HEK293T (cell line): ENCODE data around the gene GPR149.

ENCODE experiments used
- CTCF ChIA-PET: fragments of 350-600 bp; formaldehyde crosslinking; extraction: SDS; loops from one replicate; lab custom pipeline; 2021; ENCODE audit warnings: antibody characterized with exemption, inconsistent platforms; lab: Yijun Ruan, JAX
- POLR2A ChIA-PET: fragments of 350-600 bp; formaldehyde crosslinking; extraction: SDS; loops from one replicate; lab custom pipeline; 2020; ENCODE audit warnings: antibody characterized with exemption, inconsistent platforms; lab: Yijun Ruan, JAX
- DNase-seq: peaks from one replicate; pipeline ENCODE4 v3.0.0; 2012; ENCODE audit warnings: mixed read lengths; ENCODE audit errors: extremely low spot score
- ARNT ChIP-seq: fragments of 450-650 bp; IDR thresholded peaks from 2 replicates; pipeline ENCODE4 v1.6.1; 2017; ENCODE audit warnings: mild to moderate bottlenecking
- BHLHE40 ChIP-seq: fragments of 450-650 bp; IDR thresholded peaks from 2 replicates; pipeline ENCODE4 v1.6.1; 2016; ENCODE audit warnings: mild to moderate bottlenecking, moderate library complexity, borderline replicate concordance
- CTBP1 ChIP-seq: fragments of 450-650 bp; IDR thresholded peaks from 2 replicates; pipeline ENCODE4 v1.6.1; 2016; ENCODE audit warnings: borderline replicate concordance
- ELF4 ChIP-seq: fragments of 450-650 bp; IDR thresholded peaks from 2 replicates; pipeline ENCODE4 v1.6.1; 2017; ENCODE audit warnings: antibody characterized with exemption
- FOXA1 ChIP-seq: fragments of 450-650 bp; IDR thresholded peaks from 2 replicates; pipeline ENCODE4 v1.6.1; 2016; ENCODE audit warnings: mild to moderate bottlenecking
- FOXK2 ChIP-seq: fragments of 450-650 bp; IDR thresholded peaks from 2 replicates; pipeline ENCODE4 v1.6.1; 2016; ENCODE audit warnings: mild to moderate bottlenecking
- FOXM1 ChIP-seq: fragments of 450-650 bp; IDR thresholded peaks from 2 replicates; pipeline ENCODE4 v1.6.1; 2017; ENCODE audit warnings: mild to moderate bottlenecking, borderline replicate concordance
- HDGF ChIP-seq: fragments of 450-650 bp; IDR thresholded peaks from 2 replicates; pipeline ENCODE4 v1.6.1; 2017; ENCODE audit warnings: antibody characterized with exemption, borderline replicate concordance
- L3MBTL2 ChIP-seq: fragments of 450-650 bp; conservative IDR thresholded peaks from 2 replicates; pipeline ENCODE4 v1.6.1; 2016; ENCODE audit warnings: mild to moderate bottlenecking
- LEF1 ChIP-seq: fragments of 450-650 bp; IDR thresholded peaks from 2 replicates; pipeline ENCODE4 v1.6.1; 2017; ENCODE audit warnings: mild to moderate bottlenecking, borderline replicate concordance
- NFRKB ChIP-seq: fragments of 450-650 bp; IDR thresholded peaks from 2 replicates; pipeline ENCODE4 v1.6.1; 2016; ENCODE audit warnings: mild to moderate bottlenecking, moderate library complexity
- SP1 ChIP-seq: fragments of 450-650 bp; IDR thresholded peaks from 2 replicates; pipeline ENCODE4 v1.6.1; 2017
- SUZ12 ChIP-seq: fragments of 450-650 bp; IDR thresholded peaks from 2 replicates; pipeline ENCODE4 v1.6.1; 2016; ENCODE audit warnings: mild to moderate bottlenecking
- TARDBP ChIP-seq: fragments of 450-650 bp; IDR thresholded peaks from 2 replicates; pipeline ENCODE4 v1.6.1; 2016
- ZNF384 ChIP-seq: fragments of 450-650 bp; IDR thresholded peaks from 2 replicates; pipeline ENCODE4 v1.6.1; 2016
- TF ChIP-seq, protein P1 (sequence below): fragments of 450-650 bp; IDR thresholded peaks from 2 replicates; pipeline ENCODE4 v1.6.1; 2016

GPR149 gene

DNA sequence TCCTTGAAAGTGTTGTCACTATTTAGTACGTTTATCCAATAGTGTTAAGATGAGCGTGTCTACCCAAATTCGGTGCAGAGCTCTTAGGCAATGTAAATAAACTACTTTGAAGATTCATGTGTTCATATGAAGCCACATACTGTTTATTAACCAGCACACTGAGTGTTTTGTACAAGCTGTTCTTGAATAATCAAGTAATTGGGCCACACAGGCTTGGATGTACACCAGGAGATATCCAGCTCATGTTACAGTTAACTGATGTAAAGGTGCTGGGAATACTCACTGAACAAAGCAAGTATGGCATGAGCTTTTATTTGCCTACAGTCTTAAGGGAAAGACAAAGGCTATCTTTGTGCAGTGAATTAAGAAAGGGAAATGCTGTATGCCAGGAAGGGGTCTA is 105.1 kb downstream of the GPR149 start:
- ChIA-PET POLR2A (interaction anchor here (1.0 kb wide), 1 partner anchor 11 kb away, joined by 3 read pairs; no protein-coding TSS in a partner anchor), CTCF (no interaction called here)
- DNase-seq = no peak
- TF ChIP-seq SP1 (no peak), BHLHE40 (no peak), ELF4 (no peak), HDGF (no peak), FOXM1 (no peak), SUZ12 (no peak), FOXK2 (no peak), TARDBP (no peak), FOXA1 (no peak), L3MBTL2 (no peak), LEF1 (no peak), ZNF384 (no peak), ARNT (no peak), NFRKB (no peak)
- TF ChIP-seq, protein P1, sequence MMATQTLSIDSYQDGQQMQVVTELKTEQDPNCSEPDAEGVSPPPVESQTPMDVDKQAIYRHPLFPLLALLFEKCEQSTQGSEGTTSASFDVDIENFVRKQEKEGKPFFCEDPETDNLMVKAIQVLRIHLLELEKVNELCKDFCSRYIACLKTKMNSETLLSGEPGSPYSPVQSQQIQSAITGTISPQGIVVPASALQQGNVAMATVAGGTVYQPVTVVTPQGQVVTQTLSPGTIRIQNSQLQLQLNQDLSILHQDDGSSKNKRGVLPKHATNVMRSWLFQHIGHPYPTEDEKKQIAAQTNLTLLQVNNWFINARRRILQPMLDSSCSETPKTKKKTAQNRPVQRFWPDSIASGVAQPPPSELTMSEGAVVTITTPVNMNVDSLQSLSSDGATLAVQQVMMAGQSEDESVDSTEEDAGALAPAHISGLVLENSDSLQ = no peak

DNA sequence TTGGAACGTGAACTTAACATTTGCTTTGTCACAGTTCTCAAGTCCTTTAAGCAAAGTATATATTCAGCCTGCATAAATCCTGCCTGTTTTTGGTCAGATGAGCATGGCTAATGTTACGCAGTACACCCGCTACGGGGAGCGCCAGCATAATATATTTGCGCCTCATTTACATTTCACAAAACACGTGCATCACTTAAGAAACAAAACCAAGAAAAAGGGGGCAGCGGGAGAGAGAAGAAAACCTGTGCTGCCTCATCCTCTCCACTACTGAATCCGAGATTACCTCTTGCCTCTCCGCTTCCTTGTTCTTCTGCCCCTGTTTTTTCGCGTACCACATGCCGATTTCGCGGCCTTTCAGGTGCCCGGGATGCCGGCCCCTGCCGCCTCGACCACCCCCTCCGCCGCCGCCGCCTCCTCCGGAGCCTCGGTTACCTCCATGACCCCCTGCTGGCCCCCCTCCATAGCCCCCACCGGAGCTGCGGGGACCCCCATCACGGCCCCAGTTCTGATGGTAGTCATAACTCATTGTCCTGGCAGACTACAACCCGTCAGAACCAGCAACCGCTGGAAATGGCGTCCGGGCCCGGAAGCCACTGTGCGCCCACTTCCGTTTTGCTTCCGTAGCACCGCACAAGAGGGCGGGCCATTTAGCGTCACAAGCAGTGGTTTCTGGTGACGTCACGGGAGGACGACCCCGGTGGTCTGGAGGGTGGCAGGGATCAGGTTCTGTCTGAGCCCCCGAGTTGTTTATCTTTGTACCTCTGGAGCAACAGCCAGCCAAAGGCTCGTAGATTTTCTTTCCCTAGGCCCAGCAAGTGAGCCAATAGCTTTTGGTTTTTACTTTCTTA is 105.9 kb downstream of the GPR149 start, which contains the start of gene DHX36:
DHX36 (minus strand) TSS at position 597 of the 848 bp plus-strand sequence; CDS start at position 526, 71 bp downstream.
- TF ChIP-seq SP1 = no peak
- TF ChIP-seq NFRKB = peak; percentile 53; the same call in 1 of the 2 replicates
- no peak for TF ChIP-seq FOXK2
- no peak for TF ChIP-seq BHLHE40
- TF ChIP-seq, protein P1 = peak; percentile 93
- TF ChIP-seq ELF4 = peak; percentile 67
- TF ChIP-seq L3MBTL2 = peak; percentile 63
- TF ChIP-seq TARDBP = peak; percentile 79; the same call in 1 of the 2 replicates
- no peak for TF ChIP-seq FOXM1
- TF ChIP-seq ZNF384 = no peak
- TF ChIP-seq ARNT = no peak
- TF ChIP-seq SUZ12 = no peak
- TF ChIP-seq LEF1 = no peak
- no peak; the same call in 1 of the 2 replicates for TF ChIP-seq CTBP1
- TF ChIP-seq HDGF = no peak
- TF ChIP-seq FOXA1 = no peak
- peak; percentile 85 for DNase-seq
- ChIA-PET POLR2A (interaction anchor here (1.0 kb wide), 1 partner anchor 10 kb away, joined by 3 read pairs; no protein-coding TSS in a partner anchor), CTCF (no interaction called here)

DNA sequence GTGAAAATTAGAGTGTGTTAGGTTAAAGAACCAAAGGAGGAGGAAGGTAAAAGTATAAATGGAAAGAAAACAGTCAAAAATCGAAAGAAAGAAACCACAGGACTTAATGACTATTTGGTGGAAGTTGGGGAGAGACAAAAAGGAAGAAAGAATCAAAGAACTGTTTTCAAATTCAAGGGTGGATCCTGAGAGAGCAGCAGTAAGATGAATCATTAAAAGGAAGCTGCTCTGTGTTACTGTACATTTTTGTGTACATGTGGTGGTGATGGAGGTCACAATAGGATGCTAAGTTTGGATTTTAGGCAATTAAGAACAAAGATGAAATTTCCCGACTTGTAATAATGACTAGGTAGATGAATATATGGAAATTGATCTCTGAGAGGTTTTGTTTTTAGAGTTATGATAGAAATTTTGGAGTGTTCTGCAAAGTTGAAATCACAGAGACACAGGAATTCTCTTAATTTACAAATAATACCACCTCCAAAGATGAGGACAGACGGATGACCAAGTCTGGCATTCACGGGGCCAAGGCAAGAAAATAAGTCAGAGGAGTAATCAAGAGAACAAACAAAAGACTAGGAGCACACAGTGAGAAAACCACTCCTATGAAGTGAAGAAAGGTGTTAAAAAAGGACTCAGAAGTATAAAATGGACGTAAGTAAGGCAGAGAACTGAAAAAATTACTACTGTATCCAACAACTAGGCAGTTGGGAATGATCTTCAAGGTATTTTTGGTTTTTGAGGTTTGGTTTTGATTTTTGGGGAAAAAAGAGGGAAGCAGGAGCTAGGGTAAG is 112.8 kb downstream of the GPR149 start:
- POLR2A ChIA-PET = no interaction called here
- CTCF ChIA-PET = no interaction called here
- DNase-seq = no peak
- TF ChIP-seq CTBP1 = no peak
- no peak for TF ChIP-seq ARNT
- no peak for TF ChIP-seq ELF4
- no peak for TF ChIP-seq FOXA1
- TF ChIP-seq HDGF = no peak
- TF ChIP-seq NFRKB = no peak
- no peak for TF ChIP-seq BHLHE40
- no peak for TF ChIP-seq LEF1
- no peak for TF ChIP-seq FOXK2
- no peak for TF ChIP-seq L3MBTL2
- TF ChIP-seq TARDBP = no peak

DNA sequence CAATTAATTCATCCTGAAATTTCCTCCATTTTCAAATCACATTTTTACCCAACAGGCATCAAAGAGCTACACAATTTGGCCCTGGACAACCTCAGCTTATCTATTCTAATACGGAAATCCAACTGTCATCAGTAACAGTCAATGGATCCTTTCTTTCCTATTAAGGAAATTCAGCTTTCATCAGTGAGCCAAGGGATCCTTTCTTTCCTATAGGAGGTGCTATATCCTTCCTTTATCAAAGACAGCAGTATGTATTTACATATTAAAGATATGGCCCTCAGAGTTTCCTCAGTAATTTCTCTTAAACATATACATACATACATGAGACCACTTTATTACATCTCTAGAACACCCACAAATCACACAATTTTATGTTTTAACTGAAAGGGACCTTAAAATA is 115.8 kb downstream of the GPR149 start:
- ChIA-PET CTCF (interaction anchor here (0.5 to 0.6 kb wide), 2 partner anchors 15 to 1442 kb away, joined by 5 read pairs; no protein-coding TSS in a partner anchor), POLR2A (interaction anchor here (1.0 kb wide), 1 partner anchor 10 kb away, joined by 3 read pairs; the partner anchor contains the start of gene DHX36)
- DNase-seq = no peak
- no peak for TF ChIP-seq TARDBP
- no peak for TF ChIP-seq LEF1
- TF ChIP-seq ARNT = no peak
- no peak for TF ChIP-seq FOXM1
- TF ChIP-seq NFRKB = no peak
- TF ChIP-seq HDGF = no peak
- TF ChIP-seq L3MBTL2 = no peak
- TF ChIP-seq SUZ12 = no peak
- TF ChIP-seq BHLHE40 = no peak
- no peak for TF ChIP-seq CTBP1
- TF ChIP-seq FOXA1 = no peak
- TF ChIP-seq SP1 = no peak
- no peak for TF ChIP-seq ZNF384
- TF ChIP-seq, protein P1 = no peak
- TF ChIP-seq ELF4 = no peak
- TF ChIP-seq FOXK2 = no peak

DNA sequence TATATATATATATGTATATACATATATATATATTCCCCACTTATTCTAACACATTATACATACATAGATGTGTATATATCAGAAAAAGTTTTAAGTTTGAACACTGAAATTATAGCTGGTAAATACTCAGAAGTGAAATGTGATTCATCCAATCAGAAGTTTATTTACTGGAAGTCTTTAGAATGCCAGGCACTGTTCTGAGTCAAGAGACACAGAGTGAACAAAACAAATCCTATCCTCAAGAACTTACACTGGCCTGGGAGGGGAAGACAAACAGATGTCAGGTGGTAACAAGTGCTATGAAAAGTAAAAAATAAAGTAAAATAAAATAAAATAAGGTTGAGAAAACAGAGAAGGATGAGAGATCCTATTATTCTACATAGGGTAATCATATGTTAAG is 119.2 kb downstream of the GPR149 start:
- ChIA-PET CTCF (no interaction called here), POLR2A (no interaction called here)
- TF ChIP-seq ELF4 = no peak
- DNase-seq = no peak
